Prostate gland (tissue), 2 donors: ENCODE measurements around the gene URM1. TPM values are rescaled to one million over a fixed set of nuclear protein-coding genes. Genes with fewer than 3 reads are reported as not detected.

Experiments used
- DNase-seq: peaks from one replicate; pipeline ENCODE4 v3.0.0-alpha.2; 2019; ENCODE audit warnings: low spot score
- H3K27ac ChIP-seq, 2 donors: fragments of 200-600 bp; sonication (generic); 2 replicates each; pipeline ENCODE4 v1.5.1; 2017 to 2019
- H3K27me3 ChIP-seq: fragments of 200-600 bp; sonication (generic); replicated peaks from 2 replicates; pipeline ENCODE4 v1.5.1; 2019; ENCODE audit not compliant: insufficient read depth
- H3K36me3 ChIP-seq, 2 donors: fragments of 200-600 bp; sonication (generic); 1 replicate in 1 of 2; 2 replicates in 1 of 2; pipeline versions ENCODE4 v1.5.1 to v1.8.1; 2017 to 2019
- H3K4me1 ChIP-seq: fragments of 200-600 bp; sonication (generic); replicated peaks from 2 replicates; pipeline ENCODE4 v1.5.1; 2019
- H3K4me3 ChIP-seq, 2 donors: fragments of 200-600 bp; sonication (generic); 2 replicates each; pipeline ENCODE4 v1.5.1; 2017 to 2019
- H3K9me3 ChIP-seq: fragments of 200-600 bp; sonication (generic); 2 replicates; pipeline ENCODE4 v1.5.1; 2017
- POLR2A ChIP-seq: fragments of 450-650 bp; IDR thresholded peaks from one replicate; pipeline ENCODE4 v1.6.1; 2016; ENCODE audit warnings: antibody characterized with exemption, mild to moderate bottlenecking
- POLR2AphosphoS5 ChIP-seq: sonication (generic); formaldehyde crosslinking; IDR thresholded peaks from one replicate; pipeline ENCODE4 v1.6.1; 2017; ENCODE audit warnings: antibody characterized with exemption
- WGBS: methylation state at CpG from one replicate; pipeline ENCODE4 v1.1.5; 2018; 5-methylcytosine and 5-hydroxymethylcytosine counted together
- intact Hi-C: fragments of 100-400 bp; cut with DNase I; formaldehyde crosslinking; loops from one replicate; pipeline ENCODE4 v1.14.2; 2022
- total RNA-seq, 2 donors: library from RNA; depleted of rRNA; stranded (reverse); fragments of >200 nt; gene quantifications; one replicate each; pipeline ENCODE4 v1.1.0, GENCODE V29; 2016
- TF ChIP-seq, protein P1 (sequence below), 4 experiments: fragments of 200-600 bp in 2 of 4; fragments of 450-650 bp in 2 of 4; sonication (generic) in 2 of 4; IDR thresholded peaks; 1 replicate in 3 of 4; 2 replicates in 1 of 4; pipeline ENCODE4 v1.5.1; 2016 to 2019; ENCODE audit warnings: antibody characterized with exemption in 4 of 4, mild to moderate bottlenecking in 2 of 4, moderate library complexity in 2 of 4

Gene URM1
- total RNA-seq, 2 donors from 2014 or later = 33.2 to 41.7 TPM

DNA sequence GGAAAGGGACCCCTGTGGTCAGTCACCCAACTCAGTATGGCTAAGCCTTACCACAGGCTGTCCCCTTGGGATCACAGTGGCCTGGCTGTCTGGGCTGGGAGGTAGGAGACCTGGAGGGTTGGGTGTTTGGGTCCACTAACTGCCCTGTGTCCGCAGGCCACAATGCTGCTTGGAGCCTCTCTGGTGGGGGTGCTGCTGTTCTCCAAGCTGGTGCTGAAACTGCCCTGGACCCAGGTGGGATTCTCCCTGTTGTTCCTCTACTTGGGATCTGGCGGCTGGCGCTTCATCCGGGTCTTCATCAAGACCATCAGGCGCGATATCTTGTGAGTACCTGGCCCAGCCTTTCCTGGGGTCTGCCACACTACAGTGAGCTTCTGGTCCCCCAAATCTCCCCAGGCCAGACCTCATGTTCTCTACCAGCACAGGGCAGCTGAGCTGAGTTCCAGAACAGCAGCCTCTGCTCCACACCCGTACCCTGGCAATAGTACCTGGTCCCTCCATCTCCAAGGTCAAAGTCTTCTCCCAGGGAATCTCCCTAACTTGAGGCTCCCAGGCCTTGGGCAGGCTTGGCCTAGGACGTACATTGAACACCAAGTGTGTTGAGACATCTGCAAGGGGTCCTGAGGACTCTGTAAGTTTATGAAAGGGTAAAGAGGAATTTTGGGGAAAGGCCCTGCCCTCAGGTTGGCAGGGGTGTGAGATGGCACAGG is 28.0 kb upstream of the URM1 start:
- Histone ChIP-seq H3K27ac (no peak overlapping the region), H3K9me3 (no peaks in the 10 kb centered on the region), H3K36me3 (no peaks in the 10 kb centered on the region), H3K27me3 (no peaks in the 10 kb centered on the region), H3K4me3 (no peak overlapping the region), H3K4me1 (no peaks in the 10 kb centered on the region)
- TF ChIP-seq POLR2A (no peak), POLR2AphosphoS5 (no peak)
- TF ChIP-seq, protein P1, sequence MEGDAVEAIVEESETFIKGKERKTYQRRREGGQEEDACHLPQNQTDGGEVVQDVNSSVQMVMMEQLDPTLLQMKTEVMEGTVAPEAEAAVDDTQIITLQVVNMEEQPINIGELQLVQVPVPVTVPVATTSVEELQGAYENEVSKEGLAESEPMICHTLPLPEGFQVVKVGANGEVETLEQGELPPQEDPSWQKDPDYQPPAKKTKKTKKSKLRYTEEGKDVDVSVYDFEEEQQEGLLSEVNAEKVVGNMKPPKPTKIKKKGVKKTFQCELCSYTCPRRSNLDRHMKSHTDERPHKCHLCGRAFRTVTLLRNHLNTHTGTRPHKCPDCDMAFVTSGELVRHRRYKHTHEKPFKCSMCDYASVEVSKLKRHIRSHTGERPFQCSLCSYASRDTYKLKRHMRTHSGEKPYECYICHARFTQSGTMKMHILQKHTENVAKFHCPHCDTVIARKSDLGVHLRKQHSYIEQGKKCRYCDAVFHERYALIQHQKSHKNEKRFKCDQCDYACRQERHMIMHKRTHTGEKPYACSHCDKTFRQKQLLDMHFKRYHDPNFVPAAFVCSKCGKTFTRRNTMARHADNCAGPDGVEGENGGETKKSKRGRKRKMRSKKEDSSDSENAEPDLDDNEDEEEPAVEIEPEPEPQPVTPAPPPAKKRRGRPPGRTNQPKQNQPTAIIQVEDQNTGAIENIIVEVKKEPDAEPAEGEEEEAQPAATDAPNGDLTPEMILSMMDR (IDR thresholded peaks at IDR 0.05) = no peak
- WGBS = 93% methylated on average over 8 of the region's 8 CpGs
- intact Hi-C loops = no loop called here
- DNase-seq = no peak

DNA sequence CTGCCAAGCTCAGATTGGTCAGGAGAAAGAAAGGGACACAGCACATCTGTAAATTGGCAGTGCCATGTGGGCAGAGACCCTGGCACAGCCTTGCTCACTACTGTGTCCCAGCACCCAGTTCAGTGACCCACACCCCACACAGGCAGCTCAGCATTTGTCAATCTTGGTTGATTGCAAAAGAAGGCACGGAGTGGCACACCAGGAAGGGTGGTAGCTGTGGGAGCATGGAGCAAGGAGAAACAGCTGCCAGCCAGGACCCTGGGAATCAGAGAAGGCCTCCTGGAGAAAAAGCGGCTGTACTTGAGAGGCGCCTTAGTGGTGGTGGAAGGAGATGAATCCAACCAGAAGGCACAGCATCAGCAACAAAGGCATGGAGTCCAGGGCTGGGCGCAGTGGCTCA is 27.3 kb upstream of the URM1 start:
- no peaks in the 10 kb centered on the region for H3K36me3 ChIP-seq
- TF ChIP-seq, protein P1 (IDR thresholded peaks at IDR 0.05) = no peak
- TF ChIP-seq POLR2AphosphoS5 (no peak), POLR2A (no peak)
- 89% methylated on average over 4 of the region's 4 CpGs for WGBS

DNA sequence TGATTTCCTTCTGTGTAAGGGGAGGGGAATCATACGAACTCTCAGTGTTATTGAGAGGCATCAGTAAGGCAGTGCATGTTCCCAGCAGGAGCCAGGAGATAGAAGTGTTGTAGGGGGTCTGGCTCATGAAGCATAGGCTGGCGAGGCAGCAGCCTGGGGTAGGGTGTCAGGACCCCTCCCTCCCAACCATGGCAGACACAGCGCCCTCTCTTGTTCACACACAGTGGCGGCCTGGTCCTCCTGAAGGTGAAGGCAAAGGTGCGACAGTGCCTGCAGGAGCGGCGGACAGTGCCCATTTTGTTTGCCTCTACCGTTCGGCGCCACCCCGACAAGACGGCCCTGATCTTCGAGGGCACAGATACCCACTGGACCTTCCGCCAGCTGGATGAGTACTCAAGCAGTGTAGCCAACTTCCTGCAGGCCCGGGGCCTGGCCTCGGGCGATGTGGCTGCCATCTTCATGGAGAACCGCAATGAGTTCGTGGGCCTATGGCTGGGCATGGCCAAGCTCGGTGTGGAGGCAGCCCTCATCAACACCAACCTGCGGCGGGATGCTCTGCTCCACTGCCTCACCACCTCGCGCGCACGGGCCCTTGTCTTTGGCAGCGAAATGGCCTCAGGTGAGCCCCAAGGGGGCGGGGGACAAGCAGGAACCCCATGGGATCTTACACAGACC is 26.1 kb upstream of the URM1 start:
- Histone ChIP-seq H3K27me3 (no peaks in the 10 kb centered on the region), H3K9me3 (no peaks in the 10 kb centered on the region), H3K36me3 (no peaks in the 10 kb centered on the region), H3K4me3 (no peak overlapping the region), H3K4me1 (no peaks in the 10 kb centered on the region), H3K27ac (no peak overlapping the region)
- TF ChIP-seq, protein P1 (IDR thresholded peaks at IDR 0.05) = no peak
- TF ChIP-seq POLR2A = no peak
- TF ChIP-seq POLR2AphosphoS5 = no peak
- no peak for DNase-seq
- whole genome bisulfite sequencing = 96% methylated on average over 28 of the region's 28 CpGs
- intact Hi-C loops = no loop called here

More for the DNA sequence above, 27.3 kb upstream of the URM1 start:
- no peaks in the 10 kb centered on the region for H3K27me3 ChIP-seq
- intact Hi-C loops = no loop called here
- H3K4me1 ChIP-seq = no peaks in the 10 kb centered on the region
- H3K27ac ChIP-seq = no peak overlapping the region
- no peaks in the 10 kb centered on the region for H3K9me3 ChIP-seq
- no peak for DNase-seq
- no peak overlapping the region for H3K4me3 ChIP-seq

DNA sequence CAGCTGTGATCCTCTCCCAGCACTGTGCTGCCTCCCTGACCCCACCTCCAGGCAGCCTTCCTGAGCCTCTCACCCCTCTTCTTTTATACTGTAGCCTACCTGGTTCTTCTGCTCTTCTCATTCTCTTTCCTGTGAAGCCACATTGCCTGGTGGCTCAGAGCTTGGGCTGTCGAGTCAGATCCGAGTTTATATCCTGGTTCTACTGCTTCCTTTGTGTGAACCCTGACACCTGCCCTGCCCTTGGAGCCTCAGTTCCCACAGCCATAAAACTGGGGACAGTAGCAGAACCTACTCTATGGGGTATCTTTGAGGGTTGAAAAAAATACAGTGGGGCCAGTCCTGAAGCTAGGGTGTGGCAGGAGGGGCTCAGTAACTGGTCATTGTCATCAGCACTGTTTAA is 22.0 kb upstream of the URM1 start:
- WGBS = 79% methylated on average over 2 of the region's 2 CpGs
- no peaks in the 10 kb centered on the region for H3K36me3 ChIP-seq
- intact Hi-C loops = no loop called here

More for the DNA sequence above, 22.0 kb upstream of the URM1 start:
- no peak for DNase-seq
- no peak overlapping the region for H3K27ac ChIP-seq
- H3K27me3 ChIP-seq = no peaks in the 10 kb centered on the region
- no peaks in the 10 kb centered on the region for H3K4me1 ChIP-seq
- TF ChIP-seq POLR2AphosphoS5 (no peak), POLR2A (no peak)
- TF ChIP-seq, protein P1 (IDR thresholded peaks at IDR 0.05) = no peak
- no peaks in the 10 kb centered on the region for H3K9me3 ChIP-seq
- no peak overlapping the region for H3K4me3 ChIP-seq
